SH-SY5Y (cell line): ENCODE data around the gene IER3IP1.

Experiments used
- GATA2 ChIP-seq: IDR thresholded peaks from 2 replicates; pipeline ENCODE4 v1.6.1; 2011; ENCODE audit warnings: mild to moderate bottlenecking, low read depth, low read length
- GATA3 ChIP-seq: IDR thresholded peaks from 2 replicates; pipeline ENCODE4 v1.6.1; 2011; ENCODE audit warnings: low read depth, mild to moderate bottlenecking, low read length, moderate library complexity

GRCh38 chr18:47108998-47109405 is 67.2 kb downstream of the IER3IP1 start:
- TF ChIP-seq GATA2 (no peak), GATA3 (no peak)
